Measurements from ENCODE around the gene SYCN.

The SYCN gene

DNA sequence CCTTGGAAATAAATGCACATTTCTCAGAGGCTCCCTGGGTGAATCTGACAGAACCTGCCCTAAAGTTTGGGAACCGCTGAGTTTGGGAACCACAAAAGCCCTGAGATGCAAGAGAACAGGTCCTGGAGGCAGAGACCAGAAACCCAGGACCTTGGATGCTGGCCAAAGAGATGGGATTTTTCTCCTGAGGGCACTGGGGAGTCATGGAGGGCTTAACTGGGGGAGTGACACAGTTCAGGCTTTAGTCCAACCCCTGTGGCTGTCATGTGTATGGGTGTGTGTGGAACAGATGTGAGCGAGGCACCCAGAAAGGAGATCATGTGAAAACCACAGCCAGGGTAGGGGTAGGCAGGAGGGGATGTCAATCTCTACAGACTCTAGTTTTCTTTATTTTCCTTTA, 11.2 kb downstream of the SYCN start:
- DNase-seq: no peak

DNA sequence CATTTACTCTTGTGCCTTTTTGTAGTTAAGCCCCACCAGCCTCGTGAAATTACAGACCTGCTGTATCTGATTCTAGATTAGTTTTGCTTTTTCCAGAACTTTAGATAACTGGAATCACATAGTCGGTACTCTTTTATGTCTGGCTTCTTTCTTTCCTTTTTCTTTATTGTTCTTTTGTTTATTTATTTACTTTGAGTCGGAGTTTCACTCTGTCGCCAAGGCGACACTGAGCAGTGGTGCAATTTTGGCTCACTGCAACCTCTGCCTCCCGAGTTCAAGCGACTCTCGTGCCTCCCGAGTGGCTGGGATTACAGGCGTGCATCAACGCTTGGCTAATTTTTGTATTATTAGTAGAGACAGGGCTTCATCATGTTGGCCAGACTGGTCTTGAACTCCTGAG, 13.3 kb downstream of the SYCN start:
- no peak for DNase-seq

DNA sequence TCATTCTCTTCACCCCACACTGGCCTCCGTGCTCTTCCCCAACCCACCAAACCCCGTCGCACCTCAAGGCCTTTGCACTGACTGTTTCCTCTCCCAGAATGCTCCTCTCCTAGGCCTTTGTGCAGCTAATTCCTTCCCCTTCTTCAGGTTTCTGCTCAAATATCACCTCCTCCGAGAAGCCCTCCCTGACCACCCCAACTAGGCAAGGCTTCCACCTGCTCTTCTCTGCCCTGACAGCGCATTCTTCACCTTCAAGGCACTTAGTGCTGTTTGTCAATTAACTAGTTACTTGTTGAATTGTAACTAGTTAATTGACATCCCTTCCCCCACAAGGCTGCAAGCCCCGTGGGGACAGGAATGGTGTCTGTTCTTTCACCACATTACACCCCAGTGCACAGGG, 15.1 kb downstream of the SYCN start:
- no peak for DNase-seq

DNA sequence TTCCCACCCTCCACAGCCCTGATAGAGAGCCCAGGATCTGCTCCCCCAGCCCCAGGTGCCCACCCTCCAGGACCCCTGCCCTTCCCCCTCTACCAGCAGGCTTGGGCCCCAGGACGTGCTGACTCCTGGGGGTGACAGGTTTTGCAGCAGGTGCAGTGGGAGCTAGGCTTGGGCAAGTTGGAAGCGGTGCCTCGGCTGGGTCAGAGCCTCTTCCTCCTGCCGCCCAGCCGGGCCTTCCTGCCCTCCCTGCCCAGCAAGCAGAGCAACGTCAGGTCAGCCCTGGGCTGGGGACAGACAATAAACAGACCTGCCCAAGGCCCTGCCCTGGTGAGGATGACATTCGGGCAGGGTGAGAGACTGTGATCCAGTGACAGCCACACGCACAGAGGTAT, 16.5 kb downstream of the SYCN start:
- DNase-seq: no peak

DNA sequence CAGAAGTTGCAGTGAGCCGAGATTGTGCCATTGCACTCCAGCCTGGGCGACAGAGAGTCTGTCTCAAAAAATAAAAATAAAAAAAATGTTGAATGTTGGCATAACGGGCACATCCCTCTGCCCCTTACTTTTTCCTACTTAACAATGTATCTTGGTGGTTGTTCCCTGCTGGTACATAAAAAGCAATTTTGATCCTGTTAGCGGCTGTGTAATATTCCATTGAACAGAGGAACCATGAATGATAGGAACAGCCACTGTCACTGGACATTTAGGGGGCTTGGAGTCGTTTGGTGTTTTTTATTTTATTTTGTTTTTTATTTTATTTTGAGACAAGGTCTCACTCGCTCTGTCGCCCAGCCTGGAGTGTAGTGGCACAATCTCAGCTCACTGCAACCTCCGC, 17.7 kb downstream of the SYCN start:
- DNase-seq: no peak

DNA sequence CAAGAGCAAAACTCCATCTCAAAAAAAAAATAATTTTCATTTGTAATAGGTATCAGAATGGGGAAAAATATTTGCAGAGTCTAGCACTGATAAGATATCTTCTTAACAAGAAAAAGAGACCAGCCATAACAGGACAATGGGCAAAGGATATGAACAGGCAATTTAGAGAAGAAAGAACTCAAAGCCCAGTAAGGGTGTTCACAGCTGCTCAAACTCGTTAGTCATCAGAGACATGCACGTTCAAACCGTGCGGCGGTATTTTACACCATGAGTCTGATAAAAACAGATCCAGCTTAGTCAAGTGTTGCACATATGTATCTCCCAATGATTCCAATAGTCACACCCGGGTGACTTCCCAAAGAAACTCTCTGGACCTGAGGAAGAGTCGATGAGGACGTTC, 21.0 kb downstream of the SYCN start:
- no peak for DNase-seq

DNA sequence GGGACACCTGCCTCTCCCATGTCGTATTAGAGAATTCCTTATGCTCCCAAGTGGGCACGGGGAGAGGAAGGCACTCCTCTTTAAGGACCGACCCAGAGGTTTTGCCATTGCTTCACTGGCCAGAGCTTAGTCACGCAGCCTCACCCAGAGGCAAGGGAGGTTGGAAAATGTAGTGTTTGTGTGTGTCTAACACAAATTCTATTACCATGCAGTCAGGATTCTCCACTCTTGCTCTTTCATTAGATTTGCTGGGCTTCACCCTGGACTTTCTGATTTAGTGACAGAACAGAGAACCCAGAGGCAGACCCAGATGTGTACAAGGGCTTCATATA, 21.9 kb downstream of the SYCN start:
- DNase-seq: no peak

DNA sequence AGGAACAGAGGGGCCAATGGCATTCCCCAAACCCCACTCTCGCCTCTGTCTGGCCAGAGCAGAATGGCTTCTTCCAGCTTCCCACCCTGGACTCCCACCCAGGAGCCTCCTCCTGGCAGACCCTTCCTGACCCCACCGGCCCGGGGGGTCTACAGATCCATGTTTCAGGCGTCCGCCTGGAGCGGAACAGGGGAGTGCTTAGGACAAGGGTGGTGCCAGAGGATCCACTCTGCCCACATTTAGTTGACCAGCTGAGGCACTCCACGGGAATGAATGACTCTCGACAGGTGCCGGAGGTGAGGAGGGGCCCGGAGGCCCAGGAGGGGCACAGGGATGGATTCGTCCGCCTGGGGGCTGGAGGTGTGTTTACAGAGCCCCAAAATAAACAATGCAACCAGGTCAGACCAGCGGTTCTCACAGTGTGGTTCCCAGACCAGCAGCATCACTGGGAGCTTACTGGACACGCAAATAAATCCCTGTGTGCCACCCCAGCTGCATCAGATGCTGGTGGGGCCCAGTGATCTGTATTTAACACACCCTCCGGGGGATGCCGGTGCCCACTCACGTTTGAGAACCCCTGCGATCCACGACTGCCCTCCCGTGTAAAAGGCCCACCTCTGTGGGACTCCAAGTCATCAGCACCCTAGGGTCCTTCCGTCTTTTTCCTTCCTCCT, 22.4 kb downstream of the SYCN start:
- no peak for DNase-seq

DNA sequence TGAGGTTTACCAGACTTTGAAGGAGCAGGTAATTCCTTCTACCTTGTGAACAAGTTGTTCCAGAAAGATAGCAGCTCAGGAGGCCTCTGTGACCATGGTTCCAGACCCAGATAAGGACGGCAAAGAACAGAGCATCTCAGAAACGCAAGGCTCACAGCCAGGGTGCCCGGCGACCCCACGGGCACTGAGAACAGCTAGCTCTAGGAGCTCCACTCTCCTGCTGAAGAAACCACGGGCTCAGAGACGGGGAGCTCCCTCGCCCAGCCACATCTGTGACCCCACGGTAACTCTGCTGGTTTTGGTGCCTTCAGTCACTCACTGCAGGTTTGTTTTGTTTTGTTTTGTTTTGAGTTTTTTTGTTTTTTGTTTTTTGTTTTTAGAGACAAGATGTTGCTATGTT, 23.3 kb downstream of the SYCN start:
- no peak for DNase-seq

DNA sequence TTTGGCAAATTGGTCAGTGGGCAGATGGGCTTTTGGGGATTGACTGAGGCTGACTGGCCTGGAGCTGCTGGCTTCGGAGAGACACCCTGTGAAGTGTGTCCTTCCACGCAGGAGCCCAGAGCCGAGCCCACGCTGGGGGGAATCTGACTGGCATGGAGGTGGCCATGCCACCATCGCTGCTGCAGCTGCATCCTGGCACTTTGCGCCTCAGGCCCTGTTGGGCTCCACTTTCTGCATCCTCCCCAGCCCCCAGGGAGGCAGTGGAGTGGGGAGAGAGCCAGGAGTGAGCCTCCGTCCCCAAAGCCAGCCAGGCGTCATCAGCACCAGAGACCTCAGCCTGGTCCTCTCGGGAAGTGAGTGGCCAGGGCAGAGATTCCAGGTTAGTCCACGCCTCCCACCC, 24.3 kb downstream of the SYCN start:
- DNase-seq: no peak

DNA sequence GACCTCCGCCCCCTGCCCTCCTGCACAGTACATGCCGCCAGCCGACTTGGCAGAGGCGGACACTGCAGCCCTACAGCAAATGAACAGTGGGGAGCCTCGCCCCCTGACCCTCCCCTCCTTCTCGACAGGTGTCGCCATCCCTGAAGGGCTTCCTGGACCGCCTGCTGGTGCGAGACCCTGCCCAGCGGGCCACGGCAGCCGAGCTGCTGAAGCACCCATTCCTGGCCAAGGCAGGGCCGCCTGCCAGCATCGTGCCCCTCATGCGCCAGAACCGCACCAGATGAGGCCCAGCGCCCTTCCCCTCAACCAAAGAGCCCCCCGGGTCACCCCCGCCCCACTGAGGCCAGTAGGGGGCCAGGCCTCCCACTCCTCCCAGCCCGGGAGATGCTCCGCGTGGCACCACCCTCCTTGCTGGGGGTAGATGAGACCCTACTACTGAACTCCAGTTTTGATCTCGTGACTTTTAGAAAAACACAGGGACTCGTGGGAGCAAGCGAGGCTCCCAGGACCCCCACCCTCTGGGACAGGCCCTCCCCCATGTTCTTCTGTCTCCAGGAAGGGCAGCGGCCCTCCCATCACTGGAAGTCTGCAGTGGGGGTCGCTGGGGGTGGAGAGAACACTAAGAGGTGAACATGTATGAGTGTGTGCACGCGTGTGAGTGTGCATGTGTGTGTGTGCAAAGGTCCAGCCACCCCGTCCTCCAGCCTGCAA, 25.6 kb downstream of the SYCN start:
- DNase-seq: no peak

DNA sequence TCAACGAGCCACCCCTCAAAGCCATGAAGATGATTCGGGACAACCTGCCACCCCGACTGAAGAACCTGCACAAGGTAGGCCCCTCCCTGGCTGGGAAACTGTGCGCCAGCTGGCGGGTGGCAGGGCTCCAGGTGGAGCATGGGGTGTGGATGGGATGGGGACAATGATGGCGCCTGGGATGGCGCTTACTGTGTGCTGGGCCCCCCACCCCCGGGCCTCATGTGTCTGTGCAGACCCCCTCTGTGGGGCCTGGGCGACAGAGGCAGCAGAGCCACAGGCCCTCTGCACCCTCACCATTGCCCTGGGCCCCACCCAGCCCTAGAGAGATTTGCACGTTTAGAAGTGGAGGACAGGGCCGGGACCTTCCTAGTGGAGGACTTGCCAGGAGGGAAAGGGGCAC, 26.3 kb downstream of the SYCN start:
- DNase-seq: no peak

DNA sequence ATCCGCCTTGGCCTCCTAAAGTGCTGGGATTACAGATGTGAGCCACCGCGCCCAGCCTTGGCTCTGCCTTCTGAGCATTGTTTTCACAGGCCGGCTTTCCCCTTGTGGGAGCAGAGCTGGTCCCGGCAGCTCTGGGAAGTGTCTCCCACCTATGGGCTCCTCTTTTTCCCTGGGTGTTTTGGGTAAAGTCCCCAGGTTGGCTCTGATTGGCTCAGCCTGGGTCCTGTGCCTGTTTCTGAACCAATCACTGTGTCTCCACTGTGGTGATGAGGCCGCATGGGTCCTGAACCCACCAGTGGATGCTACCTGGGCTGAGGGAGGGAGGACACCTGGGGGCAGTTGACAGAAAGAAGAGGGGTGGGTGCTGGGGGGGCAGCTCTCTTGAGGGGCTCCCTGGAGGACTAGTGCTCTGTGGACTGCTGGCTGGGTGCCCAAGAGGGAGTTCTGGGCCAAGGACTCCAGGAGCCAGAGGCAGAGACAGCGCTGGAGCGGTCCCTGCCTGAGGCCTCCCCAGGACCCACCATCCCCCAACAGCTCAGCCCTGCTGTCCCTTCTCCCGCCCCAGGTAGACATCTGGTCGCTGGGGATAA, 26.9 kb downstream of the SYCN start:
- DNase-seq: no peak

DNA sequence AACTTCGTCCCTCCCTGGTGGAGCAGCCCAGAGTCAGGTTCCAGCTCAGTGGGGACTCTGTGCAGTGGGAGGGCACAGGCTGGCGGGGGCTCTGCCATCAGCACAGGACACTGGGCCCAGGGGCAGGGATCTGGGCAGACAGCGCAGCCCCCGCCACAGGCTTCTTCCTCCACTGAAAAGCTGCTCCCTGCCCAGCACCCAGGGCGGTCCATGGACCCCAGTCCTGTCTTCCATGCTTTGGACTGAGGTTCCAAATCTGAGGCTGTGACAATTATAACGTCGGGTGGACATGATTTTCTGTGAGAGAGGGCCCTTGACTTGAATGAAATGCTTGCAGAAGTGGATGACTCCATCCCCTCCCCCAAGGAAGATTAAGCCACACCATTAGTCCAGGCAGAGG, 28.5 kb downstream of the SYCN start:
- DNase-seq: no peak

DNA sequence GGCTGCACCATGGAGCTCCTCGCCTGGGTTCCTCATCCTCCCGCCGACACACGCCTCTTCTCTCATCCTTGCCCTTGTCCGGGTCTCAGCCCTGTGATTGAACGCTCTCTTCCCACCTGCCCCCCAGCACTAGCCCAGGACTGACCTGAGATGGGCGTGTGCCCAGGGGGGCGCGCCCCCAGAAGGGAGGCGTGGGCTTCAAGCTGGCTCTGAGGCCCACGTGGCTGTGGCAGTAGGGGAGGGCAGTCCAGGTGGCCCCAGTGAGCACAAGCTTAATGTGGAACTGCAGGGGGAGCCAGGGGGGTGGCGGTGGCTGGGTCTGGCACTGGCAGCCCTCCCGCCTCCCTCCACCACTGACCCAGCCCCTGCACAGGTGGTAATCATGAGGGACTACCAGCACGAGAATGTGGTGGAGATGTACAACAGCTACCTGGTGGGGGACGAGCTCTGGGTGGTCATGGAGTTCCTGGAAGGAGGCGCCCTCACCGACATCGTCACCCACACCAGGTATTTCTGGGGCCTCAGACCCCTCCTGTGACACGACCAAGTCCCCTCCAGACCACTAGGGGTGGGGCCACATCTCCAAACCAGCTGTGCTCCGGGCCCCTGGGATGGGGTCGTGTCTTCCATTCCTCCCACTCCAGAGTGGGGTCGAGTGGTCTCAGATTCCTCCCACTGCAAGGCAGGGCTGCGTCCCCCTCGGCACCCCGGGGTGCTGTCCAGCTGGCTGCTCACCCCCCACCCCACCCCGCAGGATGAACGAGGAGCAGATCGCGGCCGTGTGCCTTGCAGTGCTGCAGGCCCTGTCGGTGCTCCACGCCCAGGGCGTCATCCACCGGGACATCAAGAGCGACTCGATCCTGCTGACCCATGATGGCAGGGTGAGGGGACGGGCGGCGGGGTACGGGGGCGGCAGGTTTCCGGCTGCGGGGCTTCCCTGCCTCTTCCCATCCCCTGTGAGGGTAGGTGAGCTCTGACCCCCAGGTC, 29.2 kb downstream of the SYCN start:
- DNase-seq: no peak

DNA sequence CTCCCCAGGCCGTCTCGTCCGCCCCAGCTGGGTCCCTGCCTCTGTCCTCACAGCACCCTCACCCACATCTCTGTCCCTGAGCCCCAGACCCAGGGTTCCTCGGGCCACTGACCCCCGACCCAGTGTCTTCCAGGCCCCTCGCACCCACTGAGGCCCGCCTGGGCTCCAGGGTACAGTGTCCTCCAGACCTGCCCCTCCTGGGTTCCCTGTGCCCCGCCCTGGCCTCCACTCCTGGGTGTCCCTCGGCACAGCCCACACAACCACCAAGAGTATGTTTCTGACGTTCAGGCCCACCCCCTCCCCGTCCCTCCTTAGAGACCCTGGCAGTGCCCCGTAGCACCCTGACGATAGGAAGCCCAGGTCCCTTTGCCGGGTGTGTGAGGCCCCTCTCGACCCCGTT, 29.9 kb downstream of the SYCN start:
- DNase-seq: no peak

DNA sequence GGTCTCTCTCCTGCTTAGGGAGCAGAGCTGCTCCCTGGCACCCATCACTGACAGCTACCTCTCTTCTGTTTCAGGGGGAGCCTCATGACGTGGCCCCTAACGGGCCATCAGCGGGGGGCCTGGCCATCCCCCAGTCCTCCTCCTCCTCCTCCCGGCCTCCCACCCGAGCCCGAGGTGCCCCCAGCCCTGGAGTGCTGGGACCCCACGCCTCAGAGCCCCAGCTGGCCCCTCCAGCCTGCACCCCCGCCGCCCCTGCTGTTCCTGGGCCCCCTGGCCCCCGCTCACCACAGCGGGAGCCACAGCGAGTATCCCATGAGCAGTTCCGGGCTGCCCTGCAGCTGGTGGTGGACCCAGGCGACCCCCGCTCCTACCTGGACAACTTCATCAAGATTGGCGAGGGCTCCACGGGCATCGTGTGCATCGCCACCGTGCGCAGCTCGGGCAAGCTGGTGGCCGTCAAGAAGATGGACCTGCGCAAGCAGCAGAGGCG, 30.5 kb downstream of the SYCN start:
- DNase-seq: no peak

DNA sequence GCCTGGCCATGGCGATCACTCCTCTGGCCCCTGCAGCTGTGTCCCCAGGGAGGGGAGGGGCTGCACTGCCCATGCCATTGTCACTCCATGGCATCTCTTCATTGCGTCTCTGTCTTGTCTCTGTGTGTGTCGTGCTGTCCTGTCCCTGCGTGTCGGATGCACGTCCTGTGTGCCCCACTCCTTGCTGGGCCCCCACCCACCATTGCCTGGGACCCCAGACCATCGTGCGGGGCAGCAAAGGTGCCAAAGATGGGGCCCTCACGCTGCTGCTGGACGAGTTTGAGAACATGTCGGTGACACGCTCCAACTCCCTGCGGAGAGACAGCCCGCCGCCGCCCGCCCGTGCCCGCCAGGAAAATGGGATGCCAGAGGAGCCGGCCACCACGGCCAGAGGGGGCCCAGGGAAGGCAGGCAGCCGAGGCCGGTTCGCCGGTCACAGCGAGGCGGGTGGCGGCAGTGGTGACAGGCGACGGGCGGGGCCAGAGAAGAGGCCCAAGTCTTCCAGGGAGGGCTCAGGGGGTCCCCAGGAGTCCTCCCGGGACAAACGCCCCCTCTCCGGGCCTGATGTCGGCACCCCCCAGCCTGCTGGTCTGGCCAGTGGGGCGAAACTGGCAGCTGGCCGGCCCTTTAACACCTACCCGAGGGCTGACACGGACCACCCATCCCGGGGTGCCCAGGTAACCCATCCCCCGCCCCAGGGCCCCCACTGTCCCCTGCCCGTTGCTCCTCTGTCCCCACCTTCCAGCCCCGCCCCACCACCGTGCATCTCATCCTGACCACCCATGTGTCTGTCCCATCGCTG, 31.2 kb downstream of the SYCN start:
- DNase-seq: no peak

DNA sequence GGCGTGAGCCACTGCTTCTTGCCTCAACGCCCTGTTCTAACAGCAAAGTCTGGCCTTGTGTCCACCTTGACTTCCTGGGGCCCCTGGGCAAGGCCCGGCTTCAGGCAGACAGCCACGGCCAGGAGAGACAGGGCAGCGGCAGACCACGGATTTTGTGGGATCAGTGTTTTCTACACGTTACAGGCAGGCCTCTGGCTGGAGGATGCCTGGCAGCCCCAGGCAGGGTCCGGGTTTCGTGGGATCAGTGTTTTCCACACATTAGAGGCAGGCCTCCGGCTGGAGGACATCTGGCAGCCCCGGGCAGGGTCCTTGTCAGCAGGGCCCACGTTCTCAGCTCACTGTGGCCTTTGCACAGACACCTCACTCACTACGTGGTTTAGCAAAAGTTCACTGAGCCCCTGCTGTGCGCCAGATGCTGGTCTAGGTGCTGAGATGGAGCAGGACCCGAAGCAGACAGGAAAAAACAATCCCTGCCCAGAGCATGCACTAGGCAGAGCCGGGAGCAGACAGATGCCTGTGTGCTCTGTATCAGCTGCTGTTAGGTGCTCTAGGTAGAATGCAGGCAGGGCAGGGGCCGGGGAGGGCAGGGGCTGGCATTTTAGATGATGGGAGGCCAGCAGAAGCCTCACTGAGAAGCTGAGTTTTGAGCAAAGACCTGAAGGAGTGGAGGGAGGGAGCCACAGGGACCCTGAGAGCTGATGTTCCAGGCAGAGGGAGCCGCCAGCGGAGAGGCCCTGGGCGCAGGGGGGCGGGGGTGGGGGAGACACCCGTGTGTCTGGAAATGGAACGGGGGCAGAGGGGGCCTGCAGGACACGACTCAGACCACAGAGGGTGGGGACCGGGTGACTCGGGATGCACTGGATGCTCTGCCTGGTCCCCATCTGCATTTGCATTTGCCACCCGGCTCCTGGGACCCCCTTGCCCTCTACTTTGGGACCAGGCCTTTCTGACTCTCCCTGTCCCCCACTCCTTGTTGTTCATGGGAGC, 32.3 kb downstream of the SYCN start:
- DNase-seq: no peak

DNA sequence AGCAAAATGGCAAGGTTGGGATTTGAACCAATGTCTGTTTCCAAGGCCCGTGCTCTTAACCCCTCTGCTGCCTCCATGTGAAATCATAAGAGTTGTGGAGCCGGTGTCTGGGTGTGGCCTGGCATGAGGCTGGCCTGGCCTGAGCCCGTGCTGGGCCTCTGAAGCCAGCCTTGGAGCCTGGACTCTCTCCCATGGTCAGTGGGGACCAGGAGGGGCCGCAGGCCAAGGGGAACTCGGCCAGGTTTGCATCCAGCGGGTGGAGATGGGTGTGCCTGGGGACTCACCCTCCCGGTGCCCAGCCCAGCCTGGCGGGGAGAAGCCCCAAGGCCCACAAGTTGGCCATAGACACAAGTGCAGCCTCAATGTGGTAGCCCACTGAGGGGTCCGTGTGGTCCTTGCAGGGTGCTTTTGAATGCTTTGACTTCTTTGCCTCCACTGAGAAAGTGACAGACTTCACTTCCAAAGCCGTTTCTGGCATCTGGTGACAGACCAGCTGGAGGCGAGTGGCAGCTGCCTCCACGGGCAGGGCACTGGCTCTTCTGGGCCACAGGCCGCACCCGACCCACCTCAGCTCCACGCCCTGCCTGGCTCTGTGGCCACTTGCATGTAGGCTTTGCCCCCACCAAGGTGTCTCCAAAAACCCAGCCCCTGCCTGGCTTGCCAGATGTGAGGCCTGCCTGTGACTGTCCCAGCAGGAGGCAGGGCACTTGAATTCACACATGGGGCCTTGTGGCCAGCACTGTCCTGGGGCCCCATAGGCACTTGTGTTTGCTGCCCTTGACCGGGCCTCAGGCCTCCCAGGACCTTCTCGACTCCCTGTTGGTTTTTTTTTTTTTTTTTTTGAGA, 33.5 kb downstream of the SYCN start:
- DNase-seq: peak; percentile 60

Data from activated effector memory CD4-positive, alpha-beta T cell treated with anti-CD3 and anti-CD28 coated beads, Interleukin-2, amount 50 U/mL, for 16 hours (primary cell).